Renal cortex interstitium (tissue), 11 donors: ENCODE data around the gene AUNIP. TPM values are rescaled to one million over a fixed set of nuclear protein-coding genes. Genes with fewer than 3 reads are reported as not detected.

Source experiments
- DNase-seq, 11 donors: peaks; one replicate each; pipeline ENCODE4 v3.0.0-alpha.2; 2013; ENCODE audit warnings: low read depth in 9 of 11, low spot score in 4 of 11; ENCODE audit errors: extremely low read depth in 1 of 11
- polyA plus RNA-seq, 3 donors: library from polyadenylated mRNA; unstranded; fragments of 120-200 nt; gene quantifications; one replicate each; pipeline ENCODE4 v1.2.1, GENCODE V29; 2013; ENCODE audit not compliant: insufficient read length in 3 of 3

Gene AUNIP
- polyA plus RNA-seq, 3 donors = 3.0 to 4.3 (median 3.9) TPM

GRCh38 chr1:25893116-25893515 lies 33.9 kb upstream of the AUNIP start:
- DNase-seq = no peak

- no peak for DNase-seq
Measured at GRCh38 chr1:25891606-25892005, 32.3 kb upstream of the AUNIP start.

- DNase-seq = no peak
Measured at GRCh38 chr1:25890239-25891034, 31.2 kb upstream of the AUNIP start.

GRCh38 chr1:25889470-25889869 lies 30.2 kb upstream of the AUNIP start:
- no peak for DNase-seq

GRCh38 chr1:25888426-25888987 lies 29.2 kb upstream of the AUNIP start:
- no peak for DNase-seq

GRCh38 chr1:25885602-25886001 lies 26.3 kb upstream of the AUNIP start:
- DNase-seq = no peak

- DNase-seq = no peak
Measured at GRCh38 chr1:25881266-25881665, 22.0 kb upstream of the AUNIP start.

- no peak for DNase-seq
Measured at GRCh38 chr1:25880518-25880917, 21.3 kb upstream of the AUNIP start.

- no peak for DNase-seq
Measured at GRCh38 chr1:25879675-25880074, 20.4 kb upstream of the AUNIP start.

- DNase-seq = no peak
Measured at GRCh38 chr1:25878690-25879089, 19.4 kb upstream of the AUNIP start.

GRCh38 chr1:25877155-25877554 lies 17.9 kb upstream of the AUNIP start:
- DNase-seq = no peak

- no peak for DNase-seq
Measured at GRCh38 chr1:25876693-25877077, 17.4 kb upstream of the AUNIP start.

- DNase-seq = peak in 1 of 11 donors; percentile 39
Measured at GRCh38 chr1:25875856-25876692, 16.8 kb upstream of the AUNIP start.

GRCh38 chr1:25875154-25875855 lies 16.0 kb upstream of the AUNIP start, which contains the start of gene PAQR7:
PAQR7 (minus strand) TSS chr1:25875708; CDS start chr1:25863839, 11,869 bp downstream.
- peak in 8 of 11 donors; percentile 65 to 79 (median 75) for DNase-seq

- no peak for DNase-seq
Measured at GRCh38 chr1:25874635-25875153, 15.4 kb upstream of the AUNIP start.

- no peak for DNase-seq
Measured at GRCh38 chr1:25874209-25874608, 15.0 kb upstream of the AUNIP start.

GRCh38 chr1:25873120-25873519 lies 13.9 kb upstream of the AUNIP start:
- DNase-seq = no peak

- DNase-seq = no peak
Measured at GRCh38 chr1:25872713-25873112, 13.5 kb upstream of the AUNIP start.
